Hematopoietic multipotent progenitor cell treated with erythropoietin and hydrocortisone succinate and interleukin-3 and kit ligand, for 4 days (in vitro differentiated cells): ENCODE measurements around the gene RIN3.

Experiments
- DNase-seq: peaks from one replicate; pipeline ENCODE4 v3.0.0-alpha.2; 2015

Gene RIN3

GRCh38 chr14:92695562-92695961 lies 182.0 kb downstream of the RIN3 start:
- DNase-seq = no peak

DNA sequence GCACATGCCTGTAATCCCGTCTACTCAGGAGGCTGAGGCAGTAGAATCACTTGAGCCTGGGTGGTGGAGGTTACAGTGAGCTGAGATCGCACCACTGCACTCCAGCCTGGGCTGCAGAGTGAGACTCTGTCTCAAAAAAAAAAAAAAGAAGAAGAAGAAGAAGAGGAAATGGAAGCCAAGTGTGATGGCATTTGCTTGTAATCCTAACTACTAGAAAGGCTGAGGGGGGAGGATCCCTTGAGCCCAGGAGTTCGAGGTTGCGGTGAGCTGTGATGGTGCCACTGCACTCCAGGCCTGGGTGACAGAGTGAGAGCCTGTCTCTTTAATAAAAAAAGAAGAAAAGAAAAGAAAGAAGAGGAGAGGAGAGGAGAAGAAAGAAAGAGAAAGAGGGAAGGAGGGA lies 182.8 kb downstream of the RIN3 start:
- DNase-seq = no peak

DNA sequence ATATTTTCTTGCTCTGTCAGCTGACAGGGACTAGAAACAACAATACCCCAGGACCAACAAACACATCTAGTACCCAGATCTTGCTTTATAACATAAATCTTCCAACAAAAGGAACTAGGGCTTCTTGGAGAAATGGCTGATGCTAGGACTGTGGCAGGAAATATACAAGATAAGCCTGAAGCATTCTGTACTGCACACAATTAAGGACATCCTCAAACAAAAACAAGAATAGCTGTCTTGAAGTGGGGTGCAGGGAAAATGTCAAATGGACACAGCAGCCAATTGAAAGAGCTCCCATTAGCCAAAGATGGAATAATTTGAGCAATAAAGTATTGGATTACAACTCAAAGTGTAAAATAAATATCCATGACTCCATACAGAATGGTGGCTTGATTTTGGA lies 184.8 kb downstream of the RIN3 start:
- DNase-seq = no peak

GRCh38 chr14:92701826-92702225 lies 188.2 kb downstream of the RIN3 start:
- no peak for DNase-seq

GRCh38 chr14:92702441-92702918 lies 188.9 kb downstream of the RIN3 start:
- peak; percentile 65 for DNase-seq

DNA sequence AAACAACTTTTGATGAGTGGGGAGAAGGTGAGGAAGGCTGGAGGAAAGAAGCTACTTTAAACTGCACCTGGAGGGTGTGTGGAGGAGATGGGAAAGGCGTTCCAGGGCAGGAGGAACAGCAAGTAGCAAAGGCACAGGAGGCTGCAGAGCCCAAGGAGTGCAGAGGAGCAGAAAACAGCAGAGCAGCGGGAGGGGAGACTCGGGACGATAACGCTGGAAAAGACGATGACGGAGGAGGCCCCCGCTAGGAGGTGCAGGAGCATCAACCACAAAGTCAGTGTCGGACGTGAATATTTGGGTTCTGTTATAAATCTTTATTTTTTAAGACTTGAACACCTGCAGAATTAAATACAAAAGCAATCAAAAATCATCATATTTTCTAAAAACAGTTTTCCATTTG lies 189.9 kb downstream of the RIN3 start:
- no peak for DNase-seq

DNA sequence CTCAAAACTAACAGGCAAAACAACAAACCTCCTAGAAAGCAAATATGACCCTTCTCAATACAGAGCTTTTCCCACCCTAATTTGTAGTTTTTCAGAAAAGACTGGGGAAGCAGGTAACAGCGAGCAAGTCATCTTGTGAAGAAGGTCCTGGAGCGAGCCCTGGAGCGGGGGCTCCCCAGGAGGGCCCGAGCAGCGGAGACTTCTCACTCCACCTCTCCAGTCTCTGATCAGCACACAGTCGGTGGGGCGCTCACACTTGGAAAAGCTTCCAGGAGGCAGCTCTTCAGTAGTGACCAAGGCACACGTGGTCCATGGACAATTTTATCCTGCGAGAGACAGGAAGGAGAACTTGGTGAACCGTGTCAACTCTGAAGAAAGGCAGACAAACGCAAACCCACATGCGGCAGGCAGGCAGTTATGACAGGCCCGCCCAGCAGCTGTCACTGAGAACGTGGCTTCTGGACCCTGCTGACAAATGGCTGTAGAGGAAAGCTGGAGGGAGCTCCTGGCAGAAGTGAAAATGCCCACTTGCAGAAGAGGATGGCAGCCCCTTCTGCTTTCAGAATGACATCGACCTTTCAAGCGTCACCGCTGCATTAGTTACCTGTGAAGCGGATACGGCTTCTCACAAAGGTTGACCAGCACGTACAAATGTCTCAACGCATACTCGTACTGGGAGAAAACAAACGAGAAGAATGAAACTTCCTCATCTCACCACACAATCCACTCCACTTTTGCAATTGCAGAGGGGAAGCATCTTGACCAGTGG lies 190.6 kb downstream of the RIN3 start:
- peak; percentile 73 for DNase-seq

DNA sequence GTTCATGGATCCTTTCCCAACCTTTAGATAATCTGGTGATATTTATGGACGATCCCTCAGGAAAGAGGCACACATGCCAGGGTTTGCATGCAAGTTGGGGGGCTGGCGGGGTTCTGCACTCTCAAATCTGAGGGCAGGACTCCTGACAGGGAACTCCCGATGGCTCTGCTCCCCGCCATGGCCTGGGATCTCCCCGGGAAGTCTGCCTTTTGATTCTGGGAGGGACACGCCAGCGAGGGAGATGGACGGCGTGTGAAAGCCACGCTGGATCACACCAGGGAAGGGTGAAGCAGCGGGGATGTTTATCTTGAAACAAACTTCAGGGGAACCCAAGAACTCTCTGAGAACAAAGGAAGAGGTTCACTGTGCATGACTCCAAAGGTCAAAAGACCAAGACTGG lies 191.2 kb downstream of the RIN3 start:
- DNase-seq = no peak

DNA sequence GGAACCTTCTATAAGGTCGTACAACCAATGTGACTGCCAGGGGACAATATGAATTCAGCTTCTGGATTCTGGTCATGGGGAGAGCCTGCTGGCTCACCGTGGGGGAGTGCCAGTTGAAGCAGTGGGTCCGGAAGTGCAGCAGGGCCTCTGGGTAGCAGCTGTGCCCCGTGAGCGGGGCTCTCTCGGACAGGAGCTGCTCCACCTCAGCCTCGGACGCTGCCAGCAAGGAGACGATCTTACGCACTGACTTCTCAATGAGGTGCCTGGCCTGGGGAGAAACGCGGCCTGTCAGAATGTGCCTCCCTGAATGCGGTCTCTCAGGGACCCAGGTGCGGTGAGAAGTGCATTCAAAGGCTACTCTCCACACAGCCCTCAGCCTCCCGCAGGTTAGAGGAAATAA lies 192.8 kb downstream of the RIN3 start:
- DNase-seq = no peak

DNA sequence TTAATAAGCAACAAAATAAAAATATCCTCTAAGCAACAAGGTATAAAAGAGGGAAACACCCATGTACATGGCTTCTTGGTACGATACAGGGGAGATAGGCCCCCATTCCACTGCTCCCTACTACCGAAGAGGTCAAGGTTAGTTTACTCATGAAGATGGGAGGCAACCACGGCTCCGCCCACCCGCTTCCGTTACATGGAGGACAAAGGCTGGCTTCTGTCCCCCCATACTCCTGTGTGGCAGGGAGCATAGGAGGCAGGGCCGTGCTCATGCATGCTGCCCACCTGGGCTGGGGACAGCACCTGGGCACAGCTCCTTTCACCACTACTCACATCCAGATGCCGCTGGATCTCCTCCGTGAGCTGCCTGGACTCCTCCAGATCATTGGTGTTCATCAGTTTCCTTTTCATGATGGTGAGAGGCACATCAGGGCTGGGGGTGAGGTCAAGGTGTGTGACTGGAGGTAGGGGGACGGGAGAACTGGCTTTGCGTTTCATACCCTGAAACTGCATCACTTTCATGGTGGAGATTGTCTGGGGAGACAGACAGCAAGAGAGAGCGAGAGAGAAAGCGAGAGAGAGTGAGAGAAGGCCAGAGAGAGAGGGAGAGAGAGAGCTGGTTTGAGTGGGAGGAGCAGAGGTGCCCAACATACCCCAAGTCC lies 195.9 kb downstream of the RIN3 start:
- DNase-seq = no peak

DNA sequence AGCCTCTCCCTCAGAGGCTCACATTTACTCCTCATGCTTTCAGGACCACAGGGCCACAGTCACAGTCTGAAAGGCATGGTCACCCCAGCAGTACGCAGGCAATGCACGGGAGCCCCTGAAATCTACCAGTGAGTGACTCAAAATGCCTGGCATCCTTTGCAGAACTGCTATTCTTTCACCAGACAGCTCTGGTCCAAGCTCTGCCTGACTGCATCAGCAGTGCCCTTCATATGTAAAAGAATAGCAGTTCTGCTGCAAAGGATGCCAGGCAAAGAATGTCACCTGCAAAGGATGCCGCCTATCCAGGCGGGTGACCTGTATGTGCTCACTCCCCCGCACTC lies 196.4 kb downstream of the RIN3 start:
- DNase-seq = no peak

- DNase-seq = no peak
Observed at GRCh38 chr14:92711976-92712653, 198.5 kb downstream of the RIN3 start.

GRCh38 chr14:92712654-92713051 lies 199.1 kb downstream of the RIN3 start:
- DNase-seq = no peak

DNA sequence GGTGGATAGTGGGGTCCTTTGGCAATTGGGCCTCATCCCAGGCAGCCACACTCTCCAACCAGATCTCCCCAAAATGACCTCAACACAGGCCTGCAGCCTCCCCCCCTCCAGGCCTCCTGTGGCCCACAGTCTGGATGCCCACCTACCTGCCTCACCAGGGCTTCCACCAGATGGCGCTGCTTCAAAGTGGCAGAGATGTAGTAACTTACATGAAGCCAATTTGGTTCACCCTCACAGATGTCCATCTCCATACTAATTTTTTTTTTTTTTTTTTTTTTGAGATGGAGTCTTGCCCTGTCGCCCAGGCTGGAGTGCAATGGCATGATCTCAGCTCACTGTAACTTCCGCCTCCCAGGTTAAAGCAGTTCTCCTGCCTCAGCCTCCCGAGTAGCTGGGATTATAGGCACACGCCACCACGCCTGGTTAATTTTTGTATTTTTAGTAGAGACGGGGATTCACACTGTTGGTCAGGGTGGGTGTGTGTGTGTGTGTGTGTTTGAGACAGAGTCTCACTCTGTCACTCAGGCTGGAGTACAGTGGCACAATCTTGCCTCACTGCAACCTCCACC lies 201.2 kb downstream of the RIN3 start:
- DNase-seq = peak; percentile 89

GRCh38 chr14:92716131-92716530 lies 202.6 kb downstream of the RIN3 start:
- DNase-seq = no peak

- DNase-seq = peak; percentile 28
Observed at GRCh38 chr14:92717571-92718042, 204.0 kb downstream of the RIN3 start.

- no peak for DNase-seq
Observed at GRCh38 chr14:92718664-92719063, 205.1 kb downstream of the RIN3 start.

- DNase-seq = no peak
Observed at GRCh38 chr14:92719421-92719820, 205.8 kb downstream of the RIN3 start.

DNA sequence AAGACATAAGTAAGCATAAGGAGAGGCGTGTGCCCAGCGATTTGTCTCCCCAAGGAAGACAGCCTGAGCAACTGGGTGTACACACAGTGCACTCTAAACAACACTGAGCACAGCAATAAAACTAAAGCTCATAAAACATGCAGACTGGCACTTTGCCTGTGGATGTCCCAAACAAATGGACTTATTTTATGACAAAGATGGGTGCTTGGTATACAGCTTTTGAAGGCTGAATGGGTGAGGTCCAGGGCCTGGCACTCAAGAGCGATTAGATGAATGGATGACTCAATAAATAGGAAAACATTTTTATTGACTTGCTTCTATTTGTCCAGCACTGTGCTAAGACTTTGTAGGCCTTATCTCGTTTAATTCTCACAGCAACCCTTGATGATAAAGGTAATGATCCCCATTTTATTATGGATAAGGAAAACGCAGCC lies 206.3 kb downstream of the RIN3 start:
- DNase-seq = no peak

GRCh38 chr14:92724516-92725340 lies 211.1 kb downstream of the RIN3 start:
- DNase-seq = no peak

- DNase-seq = peak; percentile 85
Observed at GRCh38 chr14:92726135-92726932, 212.8 kb downstream of the RIN3 start.

- DNase-seq = no peak
Observed at GRCh38 chr14:92726933-92727262, 213.3 kb downstream of the RIN3 start.
